K562 (cell line): ENCODE results near the gene ATL3. TPM values are rescaled to one million over a fixed set of nuclear protein-coding genes. Genes with fewer than 3 reads are reported as not detected.

Source experiments
- ATAC-seq: fragments of 200-7000 bp; cut with Tn5 transposase; 3 replicates; pipeline ENCODE4 v1.9.1; 2020; ENCODE audit warnings: moderate library complexity
- BruUV-seq: library from RNA; stranded (reverse); fragments of 400-500 nt; replicated peaks from 2 replicates; lab custom pipeline; 2021; lab: Mats Ljungman, UMichigan
- CTCF ChIA-PET: fragments of 300-600 bp; formaldehyde crosslinking; extraction: SDS; loops from one replicate; lab custom pipeline; 2021; ENCODE audit warnings: low intra/inter-chr PET ratio; lab: Yijun Ruan, JAX
- POLR2A ChIA-PET: fragments of 300-600, 350-650 bp; sonication (Branson Sonifier 250); formaldehyde crosslinking; extraction: SDS; loops from one replicate; lab custom pipeline; 2021; ENCODE audit warnings: antibody characterized with exemption, inconsistent platforms; lab: Yijun Ruan, JAX
- DNase-seq, 4 experiments: peaks; one replicate each; pipeline versions ENCODE4 v3.0.0 to v3.0.0-alpha.2; 2011 to 2018; ENCODE audit warnings: low spot score in 3 of 4, mixed read lengths in 3 of 4; ENCODE audit errors: extremely low read depth in 1 of 4
- FAIRE-seq: peaks from 2 replicates; lab custom pipeline; 2011; peaks lifted over from hg19 to GRCh38; lab: Jason Lieb, UNC
- H2AFZ ChIP-seq: 2 replicates; pipeline ENCODE4 v1.6.0; 2011; ENCODE audit warnings: low read depth, low read length, control low read depth, inconsistent platforms
- H3K27ac ChIP-seq: fragments of 200-600 bp; 3 replicates; pipeline ENCODE4 v1.8.0; 2011; ENCODE audit warnings: low read depth, mild to moderate bottlenecking, control low read depth, inconsistent platforms, low read length, moderate library complexity, mixed read lengths; ENCODE audit errors: extremely low read depth
- H3K27me3 ChIP-seq, 2 experiments: fragments of 300-600 bp in 1 of 2; 2 replicates in 1 of 2; 3 replicates in 1 of 2; pipeline versions ENCODE4 v1.6.0 to v1.8.0; 2011; ENCODE audit warnings: inconsistent platforms in 2 of 2, low read length in 2 of 2, mild to moderate bottlenecking in 1 of 2, mixed read lengths in 1 of 2, moderate library complexity in 1 of 2; ENCODE audit not compliant: control insufficient read depth in 2 of 2, insufficient read depth in 2 of 2
- H3K36me3 ChIP-seq: fragments of 300-600 bp; 3 replicates; pipeline ENCODE4 v1.8.0; 2011; ENCODE audit warnings: mild to moderate bottlenecking, low read length, inconsistent platforms; ENCODE audit not compliant: control insufficient read depth, insufficient read depth
- H3K4me1 ChIP-seq, 2 experiments: fragments of 200-600 bp in 1 of 2; replicated peaks in 1 of 2; 2 replicates in 1 of 2; 3 replicates in 1 of 2; pipeline versions ENCODE4 v1.5.1 to v1.8.0; 2011; ENCODE audit warnings: inconsistent platforms in 2 of 2, low read length in 2 of 2, mild to moderate bottlenecking in 1 of 2, mixed read lengths in 1 of 2, moderate library complexity in 1 of 2; ENCODE audit not compliant: control insufficient read depth in 2 of 2, insufficient read depth in 2 of 2
- H3K4me2 ChIP-seq: 2 replicates; pipeline ENCODE4 v1.6.1; 2011; ENCODE audit warnings: low read length, control low read depth, inconsistent platforms, mixed read lengths; ENCODE audit not compliant: insufficient read depth
- H3K4me3 ChIP-seq: fragments of 200-600 bp; sonication (generic), shearing (Covaris generic); 2 replicates; pipeline ENCODE4 v1.5.1; 2016; ENCODE audit warnings: control low read depth, inconsistent platforms
- H3K79me2 ChIP-seq: fragments of 200-600 bp; 3 replicates; pipeline ENCODE4 v1.8.0; 2011; ENCODE audit warnings: low read length, inconsistent platforms; ENCODE audit not compliant: control insufficient read depth, insufficient read depth
- H3K9ac ChIP-seq, 2 experiments: 2 replicates each; pipeline versions ENCODE4 v1.6.0 to v1.6.1; 2011; ENCODE audit warnings: low read depth in 2 of 2, low read length in 2 of 2, control low read depth in 1 of 2, inconsistent platforms in 1 of 2, mild to moderate bottlenecking in 1 of 2, mixed read lengths in 1 of 2; ENCODE audit not compliant: insufficient read depth in 1 of 2
- H3K9me1 ChIP-seq: one replicate; pipeline ENCODE4 v1.6.0; 2011; ENCODE audit warnings: inconsistent platforms, mild to moderate bottlenecking, low read length, moderate library complexity; ENCODE audit not compliant: control insufficient read depth, insufficient read depth
- H3K9me3 ChIP-seq: replicated peaks from 2 replicates; pipeline ENCODE4 v1.5.1; 2011; ENCODE audit warnings: low read depth, low read length, inconsistent platforms; ENCODE audit not compliant: control insufficient read depth, insufficient read depth
- H4K20me1 ChIP-seq: replicated peaks from 2 replicates; pipeline ENCODE4 v1.6.1; 2011; ENCODE audit warnings: low read length, inconsistent platforms, mixed read lengths; ENCODE audit not compliant: control insufficient read depth, insufficient read depth
- CAMTA2 ChIP-seq: fragments of 250-450 bp; sonication (Bioruptor Pico); conservative IDR thresholded peaks from 2 replicates; pipeline ENCODE4 v1.5.1; 2022
- DNMT1 ChIP-seq: fragments of 450-650 bp; IDR thresholded peaks from 2 replicates; pipeline ENCODE4 v1.6.1; 2016; ENCODE audit warnings: antibody characterized with exemption, mild to moderate bottlenecking
- DPF2 ChIP-seq: fragments of 450-650 bp; IDR thresholded peaks from 2 replicates; pipeline ENCODE4 v1.6.1; 2016
- NFE2 ChIP-seq: IDR thresholded peaks from 2 replicates; pipeline ENCODE4 v1.6.1; 2014; ENCODE audit warnings: antibody characterized with exemption, low read depth
- NUFIP1 ChIP-seq: fragments of 450-650 bp; IDR thresholded peaks from 2 replicates; pipeline ENCODE4 v1.6.1; 2018; ENCODE audit not compliant: partially characterized antibody
- PCBP2 ChIP-seq: fragments of 200-400 bp; formaldehyde crosslinking; IDR thresholded peaks from 2 replicates; pipeline ENCODE4 v1.6.1; 2018; ENCODE audit warnings: low read length, low read depth, mild to moderate bottlenecking, moderate library complexity; ENCODE audit not compliant: poor library complexity, severe bottlenecking
- RAD51 ChIP-seq: fragments of 450-650 bp; IDR thresholded peaks from 2 replicates; pipeline ENCODE4 v1.7.1; 2016; ENCODE audit warnings: low read depth, mild to moderate bottlenecking, borderline replicate concordance
- SMAD1 ChIP-seq: fragments of 150-350 bp; IDR thresholded peaks from 2 replicates; pipeline ENCODE4 v1.6.1; 2014; ENCODE audit warnings: low read length, low read depth; ENCODE audit not compliant: partially characterized antibody
- ZFPM2 ChIP-seq: fragments of 250-450 bp; sonication (Bioruptor Pico); IDR thresholded peaks from 2 replicates; pipeline ENCODE4 v1.5.1; 2022; ENCODE audit warnings: mild to moderate bottlenecking
- ZNF23 ChIP-seq: fragments of 250-450 bp; sonication (Bioruptor Pico); IDR thresholded peaks from 2 replicates; pipeline ENCODE4 v1.4.0; 2020; ENCODE audit warnings: mild to moderate bottlenecking
- ZNF584 ChIP-seq: fragments of 200-800 bp; sonication (Bioruptor generic); IDR thresholded peaks from 2 replicates; pipeline ENCODE4 v1.6.1; 2016; ENCODE audit warnings: low read depth, mild to moderate bottlenecking, missing genetic modification characterization, missing compliant biosample characterization
- WGBS: fragments of 100-300 bp; shearing (Covaris generic); methylation state at CpG from one replicate; pipeline ENCODE4 v1.1.6; 2016; ENCODE audit warnings: low coverage, mixed read lengths; ENCODE audit not compliant: insufficient coverage; ENCODE audit errors: missing lambda C conversion rate; 5-methylcytosine and 5-hydroxymethylcytosine counted together
- in situ Hi-C: fragments of 300-500 bp; cut with MboI; formaldehyde crosslinking; loops from 4 replicates; pipeline ENCODE4 v1.15.0; 2018; ENCODE audit warnings: inconsistent platforms, mixed read lengths
- intact Hi-C: fragments of 100-400 bp; cut with micrococcal nuclease; formaldehyde crosslinking; loops from 2 replicates; pipeline ENCODE4 v1.14.2; 2022
- polyA plus RNA-seq, 8 experiments: library from polyadenylated mRNA; depleted of rRNA in 4 of 8; stranded (reverse) in 5 of 8; unstranded in 3 of 8; fragments of >200 nt; fragmentation: Nextera tagmentation in 2 of 8; fragmentation: Illumina TruSeq in 1 of 8; extraction: Ambion mirVana in 2 of 8; extraction: Trizol in 1 of 8; gene quantifications; 2 replicates each; pipeline versions ENCODE4 v1.2.1 to v1.2.3, GENCODE V29; 2011 to 2014; ENCODE audit warnings: inconsistent platforms in 1 of 8, missing spikeins in 1 of 8
- total RNA-seq, 7 experiments: library from RNA; depleted of rRNA in 6 of 7; stranded (reverse); fragments of >200 nt in 6 of 7; fragmentation: Illumina TruSeq in 2 of 7; extraction: Trizol in 2 of 7; gene quantifications; 2 replicates each; pipeline versions ENCODE4 v1.2.1 to v1.2.3, GENCODE V29; 2011 to 2021; ENCODE audit warnings: low replicate concordance in 1 of 7
- TF ChIP-seq, protein P1 (sequence below), 2 experiments: IDR thresholded peaks; 2 replicates each; pipeline ENCODE4 v1.6.1; 2012; ENCODE audit warnings: improper control_type of control experiment in 2 of 2, low read depth in 2 of 2, low read length in 2 of 2, borderline replicate concordance in 1 of 2
- TF ChIP-seq, protein P2 (sequence below): fragments of 450-650 bp; conservative IDR thresholded peaks from 2 replicates; pipeline ENCODE4 v1.6.1; 2016; ENCODE audit warnings: missing genetic modification characterization, low read depth, mild to moderate bottlenecking, missing compliant biosample characterization, moderate library complexity
- TF ChIP-seq, protein P3 (sequence below): sonication (generic); IDR thresholded peaks from 2 replicates; pipeline ENCODE4 v1.6.1; 2016
- TF ChIP-seq, protein P4 (sequence below): fragments of 250-450 bp; sonication (Bioruptor Pico); IDR thresholded peaks from 2 replicates; pipeline ENCODE4 v1.4.0; 2020; ENCODE audit warnings: mild to moderate bottlenecking, moderate library complexity, borderline replicate concordance
- TF ChIP-seq, protein P5 (sequence below): fragments of 450-650 bp; formaldehyde crosslinking; IDR thresholded peaks from 2 replicates; pipeline ENCODE4 v1.4.0; 2022; ENCODE audit warnings: mild to moderate bottlenecking, moderate library complexity

Gene ATL3
- total and polyA plus RNA-seq, 9 of the 15 experiments (the other 6 are each of a cell fraction or from before 2014, with no cell fraction given) = 18.2 to 39.8 (median 23.9) TPM

DNA sequence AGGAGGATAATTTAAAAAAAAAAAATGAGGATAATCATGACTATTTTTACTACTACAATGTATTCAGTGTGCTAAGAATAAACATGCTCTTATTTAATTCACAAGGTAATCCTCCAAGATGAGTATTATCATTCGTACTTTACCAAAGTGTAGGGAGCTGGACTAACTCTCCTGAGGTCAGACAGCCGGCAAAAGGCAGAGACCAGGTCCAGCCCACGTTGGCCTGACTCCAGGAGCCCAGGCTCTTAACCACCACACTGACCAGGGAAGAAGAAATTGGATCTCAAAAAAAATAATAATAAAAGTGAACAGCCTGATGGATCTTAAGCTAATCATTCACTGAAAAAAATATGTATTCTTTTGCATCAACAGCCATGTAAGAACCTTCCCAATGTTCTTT is 82.2 kb downstream of the ATL3 start:
- Histone ChIP-seq H3K36me3 (no peaks in the 10 kb centered on the region), H3K27me3 (peaks cover 11 to 37% of the 10 kb centered on the region in 2 experiments; a peak in 3 of 5 replicates), H3K79me2 (no peaks in the 10 kb centered on the region), H3K27ac (no peak overlapping the region), H3K9me3 (no peaks in the 10 kb centered on the region), H3K4me1 (peaks cover 0 to 4% of the 10 kb centered on the region in 2 experiments; a peak in 1 of 5 replicates), H3K4me2 (no peak overlapping the region), H2AFZ (no peak overlapping the region), H3K9ac (no peak overlapping the region), H3K9me1 (no peaks in the 10 kb centered on the region), H3K4me3 (no peak overlapping the region), H4K20me1 (no peaks in the 10 kb centered on the region)
- in situ Hi-C loops = no loop called here
- DNase-seq = no peak
- no TSS peak for BruUV-seq
- no peak for ATAC-seq
- CTCF ChIA-PET = no interaction called here
- no peak for FAIRE-seq
- POLR2A ChIA-PET = no interaction called here
- WGBS = 3% methylated on average over 3 of the region's 3 CpGs
- intact Hi-C loops = no loop called here
- TF ChIP-seq DPF2 (no peak), NUFIP1 (no peak), ZNF584 (CRISPR knock-in tag) (no peak), ZNF23 (CRISPR knock-in tag) (no peak), RAD51 (no peak), PCBP2 (no peak), ZFPM2 (no peak), CAMTA2 (CRISPR knock-in tag) (no peak), SMAD1 (no peak), NFE2 (no peak), DNMT1 (no peak)
- TF ChIP-seq, protein P1, sequence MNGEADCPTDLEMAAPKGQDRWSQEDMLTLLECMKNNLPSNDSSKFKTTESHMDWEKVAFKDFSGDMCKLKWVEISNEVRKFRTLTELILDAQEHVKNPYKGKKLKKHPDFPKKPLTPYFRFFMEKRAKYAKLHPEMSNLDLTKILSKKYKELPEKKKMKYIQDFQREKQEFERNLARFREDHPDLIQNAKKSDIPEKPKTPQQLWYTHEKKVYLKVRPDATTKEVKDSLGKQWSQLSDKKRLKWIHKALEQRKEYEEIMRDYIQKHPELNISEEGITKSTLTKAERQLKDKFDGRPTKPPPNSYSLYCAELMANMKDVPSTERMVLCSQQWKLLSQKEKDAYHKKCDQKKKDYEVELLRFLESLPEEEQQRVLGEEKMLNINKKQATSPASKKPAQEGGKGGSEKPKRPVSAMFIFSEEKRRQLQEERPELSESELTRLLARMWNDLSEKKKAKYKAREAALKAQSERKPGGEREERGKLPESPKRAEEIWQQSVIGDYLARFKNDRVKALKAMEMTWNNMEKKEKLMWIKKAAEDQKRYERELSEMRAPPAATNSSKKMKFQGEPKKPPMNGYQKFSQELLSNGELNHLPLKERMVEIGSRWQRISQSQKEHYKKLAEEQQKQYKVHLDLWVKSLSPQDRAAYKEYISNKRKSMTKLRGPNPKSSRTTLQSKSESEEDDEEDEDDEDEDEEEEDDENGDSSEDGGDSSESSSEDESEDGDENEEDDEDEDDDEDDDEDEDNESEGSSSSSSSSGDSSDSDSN (IDR thresholded peaks at IDR 0.05; ENCODE audit: borderline replicate concordance in 1 of 2, low read depth in 2 of 2, low read length in 2 of 2) = no peak
- TF ChIP-seq, protein P2, sequence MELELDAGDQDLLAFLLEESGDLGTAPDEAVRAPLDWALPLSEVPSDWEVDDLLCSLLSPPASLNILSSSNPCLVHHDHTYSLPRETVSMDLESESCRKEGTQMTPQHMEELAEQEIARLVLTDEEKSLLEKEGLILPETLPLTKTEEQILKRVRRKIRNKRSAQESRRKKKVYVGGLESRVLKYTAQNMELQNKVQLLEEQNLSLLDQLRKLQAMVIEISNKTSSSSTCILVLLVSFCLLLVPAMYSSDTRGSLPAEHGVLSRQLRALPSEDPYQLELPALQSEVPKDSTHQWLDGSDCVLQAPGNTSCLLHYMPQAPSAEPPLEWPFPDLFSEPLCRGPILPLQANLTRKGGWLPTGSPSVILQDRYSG (tag) = no peak
- TF ChIP-seq, protein P3, sequence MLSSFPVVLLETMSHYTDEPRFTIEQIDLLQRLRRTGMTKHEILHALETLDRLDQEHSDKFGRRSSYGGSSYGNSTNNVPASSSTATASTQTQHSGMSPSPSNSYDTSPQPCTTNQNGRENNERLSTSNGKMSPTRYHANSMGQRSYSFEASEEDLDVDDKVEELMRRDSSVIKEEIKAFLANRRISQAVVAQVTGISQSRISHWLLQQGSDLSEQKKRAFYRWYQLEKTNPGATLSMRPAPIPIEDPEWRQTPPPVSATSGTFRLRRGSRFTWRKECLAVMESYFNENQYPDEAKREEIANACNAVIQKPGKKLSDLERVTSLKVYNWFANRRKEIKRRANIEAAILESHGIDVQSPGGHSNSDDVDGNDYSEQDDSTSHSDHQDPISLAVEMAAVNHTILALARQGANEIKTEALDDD = no peak
- TF ChIP-seq, protein P4, sequence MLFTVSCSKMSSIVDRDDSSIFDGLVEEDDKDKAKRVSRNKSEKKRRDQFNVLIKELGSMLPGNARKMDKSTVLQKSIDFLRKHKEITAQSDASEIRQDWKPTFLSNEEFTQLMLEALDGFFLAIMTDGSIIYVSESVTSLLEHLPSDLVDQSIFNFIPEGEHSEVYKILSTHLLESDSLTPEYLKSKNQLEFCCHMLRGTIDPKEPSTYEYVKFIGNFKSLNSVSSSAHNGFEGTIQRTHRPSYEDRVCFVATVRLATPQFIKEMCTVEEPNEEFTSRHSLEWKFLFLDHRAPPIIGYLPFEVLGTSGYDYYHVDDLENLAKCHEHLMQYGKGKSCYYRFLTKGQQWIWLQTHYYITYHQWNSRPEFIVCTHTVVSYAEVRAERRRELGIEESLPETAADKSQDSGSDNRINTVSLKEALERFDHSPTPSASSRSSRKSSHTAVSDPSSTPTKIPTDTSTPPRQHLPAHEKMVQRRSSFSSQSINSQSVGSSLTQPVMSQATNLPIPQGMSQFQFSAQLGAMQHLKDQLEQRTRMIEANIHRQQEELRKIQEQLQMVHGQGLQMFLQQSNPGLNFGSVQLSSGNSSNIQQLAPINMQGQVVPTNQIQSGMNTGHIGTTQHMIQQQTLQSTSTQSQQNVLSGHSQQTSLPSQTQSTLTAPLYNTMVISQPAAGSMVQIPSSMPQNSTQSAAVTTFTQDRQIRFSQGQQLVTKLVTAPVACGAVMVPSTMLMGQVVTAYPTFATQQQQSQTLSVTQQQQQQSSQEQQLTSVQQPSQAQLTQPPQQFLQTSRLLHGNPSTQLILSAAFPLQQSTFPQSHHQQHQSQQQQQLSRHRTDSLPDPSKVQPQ (CRISPR knock-in tag) = no peak
- TF ChIP-seq, protein P5, sequence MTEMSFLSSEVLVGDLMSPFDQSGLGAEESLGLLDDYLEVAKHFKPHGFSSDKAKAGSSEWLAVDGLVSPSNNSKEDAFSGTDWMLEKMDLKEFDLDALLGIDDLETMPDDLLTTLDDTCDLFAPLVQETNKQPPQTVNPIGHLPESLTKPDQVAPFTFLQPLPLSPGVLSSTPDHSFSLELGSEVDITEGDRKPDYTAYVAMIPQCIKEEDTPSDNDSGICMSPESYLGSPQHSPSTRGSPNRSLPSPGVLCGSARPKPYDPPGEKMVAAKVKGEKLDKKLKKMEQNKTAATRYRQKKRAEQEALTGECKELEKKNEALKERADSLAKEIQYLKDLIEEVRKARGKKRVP (CRISPR knock-in tag) = no peak
